Measurements from ENCODE around the gene ARHGAP42.

Gene ARHGAP42

DNA sequence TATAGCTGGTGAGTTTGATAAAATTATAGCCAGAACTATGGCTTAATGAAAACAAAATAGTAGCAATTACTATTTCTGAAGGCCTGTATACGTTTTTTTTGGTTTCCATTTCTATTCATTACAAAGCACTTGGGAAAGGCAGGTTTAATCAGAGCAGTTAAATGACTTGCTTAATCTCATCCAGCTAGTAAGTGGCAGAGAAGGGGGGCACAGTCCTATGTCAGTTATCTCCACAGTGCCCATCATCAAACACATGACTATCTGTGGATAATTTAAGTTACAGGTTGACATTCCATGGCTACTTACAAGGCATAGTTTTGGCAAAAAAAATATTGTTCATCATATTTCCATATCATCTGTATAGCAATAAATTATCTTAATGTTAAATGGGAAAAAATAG is 348.8 kb downstream of the ARHGAP42 start:
- no peak for DNase-seq (ENCODE audit: low spot score)
- TF ChIP-seq CTCF (IDR thresholded peaks at IDR 0.05) = no peak
- Histone ChIP-seq H3K27ac (peak overlapping the region in 1 of 2 donors; percentile 18), H3K4me3 (no peak overlapping the region)
